NCI-H2107 (cell line): Measurements from ENCODE around the gene LEMD3.

Experiments used
- DNase-seq: peaks from one replicate; lab custom pipeline; 2025; lab: John Stamatoyannopoulos, UW

LEMD3 gene

DNA sequence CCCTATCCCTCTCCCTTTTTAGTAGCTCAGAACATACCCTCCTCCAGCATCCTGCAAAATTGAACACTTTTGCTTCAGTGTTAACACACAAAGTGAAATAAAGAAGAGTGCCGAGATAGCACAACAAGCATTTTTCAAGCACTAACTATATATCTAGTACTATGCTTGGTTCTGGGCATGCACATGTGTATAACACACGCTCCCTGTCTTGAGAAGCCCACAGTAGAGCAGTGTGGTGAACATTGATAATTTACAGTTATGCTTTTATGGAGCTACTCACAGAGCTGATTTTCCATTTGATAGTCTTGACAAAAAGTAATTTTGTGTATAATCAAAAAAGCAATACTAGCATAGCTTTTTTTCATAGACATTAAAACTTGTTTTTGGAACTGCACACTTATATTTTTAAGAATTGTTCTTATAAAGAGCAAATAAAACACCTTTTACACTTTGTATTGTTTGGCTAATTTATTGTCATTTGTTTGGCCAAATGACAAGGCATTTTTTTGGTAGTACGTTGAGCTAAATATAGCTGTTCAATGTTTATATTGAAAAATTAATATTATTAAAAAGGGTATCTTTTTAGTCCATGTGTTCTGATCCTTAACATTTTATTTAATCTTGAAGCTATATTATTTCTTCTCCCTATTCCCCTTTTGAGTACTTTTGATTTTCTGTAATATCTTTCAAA lies 39.7 kb downstream of the LEMD3 start:
- DNase-seq, result no peak

DNA sequence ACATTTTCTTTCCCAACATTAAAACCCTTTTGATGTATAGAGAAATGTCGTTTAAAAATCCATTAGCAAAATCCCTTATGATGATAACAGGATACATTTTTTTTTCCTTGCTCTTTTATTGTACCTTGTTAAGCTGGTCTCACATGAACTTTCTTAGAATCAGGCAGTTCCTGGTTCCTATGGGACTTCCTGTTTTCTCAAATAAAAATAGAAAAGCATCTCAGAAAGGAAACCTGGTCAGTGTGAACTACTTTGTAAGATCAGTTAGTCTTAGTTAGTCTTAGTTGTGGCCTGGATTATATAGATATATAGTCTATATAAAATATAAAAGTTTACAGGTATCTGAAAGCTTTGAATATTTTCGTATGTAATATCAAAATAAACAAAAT lies 40.3 kb downstream of the LEMD3 start:
- DNase-seq, result no peak

DNA sequence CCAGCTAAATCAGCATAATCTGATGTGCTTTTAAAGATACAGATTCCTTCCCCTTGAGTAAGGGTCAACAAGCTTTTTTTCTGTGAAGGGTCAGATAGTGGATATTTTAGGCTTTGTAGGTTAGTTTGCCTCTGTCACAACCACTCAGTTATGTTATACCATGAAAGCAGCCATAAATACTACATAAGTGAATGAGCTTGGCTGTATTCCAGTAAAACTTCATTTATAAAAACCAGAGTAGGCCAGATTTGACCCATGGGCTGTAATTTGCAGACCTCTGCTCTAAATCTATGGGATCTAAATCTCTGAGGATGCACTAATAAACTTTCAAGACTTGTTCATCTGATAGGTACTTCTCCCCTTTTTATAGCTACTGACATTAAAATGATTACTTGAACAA lies 47.7 kb downstream of the LEMD3 start:
- DNase-seq, result no peak

DNA sequence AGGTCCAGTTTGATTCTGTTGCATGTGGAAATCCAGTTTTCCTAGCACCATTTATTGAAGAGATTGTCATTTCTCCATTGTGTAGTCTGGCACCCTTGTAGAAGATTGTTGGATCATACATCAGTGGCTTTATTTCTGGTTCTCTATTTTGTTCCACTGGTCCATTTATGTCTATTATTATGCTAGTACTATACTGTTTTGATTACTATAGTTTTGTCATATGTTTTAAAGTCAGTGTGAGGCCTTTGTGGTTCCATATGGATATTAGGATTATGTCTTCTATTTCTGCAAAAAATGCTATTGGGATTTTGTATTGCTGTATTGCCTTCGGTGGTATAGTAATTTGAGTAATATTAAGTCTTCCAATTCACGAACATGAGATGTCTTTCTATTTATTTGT lies 51.4 kb downstream of the LEMD3 start:
- DNase-seq, result no peak

DNA sequence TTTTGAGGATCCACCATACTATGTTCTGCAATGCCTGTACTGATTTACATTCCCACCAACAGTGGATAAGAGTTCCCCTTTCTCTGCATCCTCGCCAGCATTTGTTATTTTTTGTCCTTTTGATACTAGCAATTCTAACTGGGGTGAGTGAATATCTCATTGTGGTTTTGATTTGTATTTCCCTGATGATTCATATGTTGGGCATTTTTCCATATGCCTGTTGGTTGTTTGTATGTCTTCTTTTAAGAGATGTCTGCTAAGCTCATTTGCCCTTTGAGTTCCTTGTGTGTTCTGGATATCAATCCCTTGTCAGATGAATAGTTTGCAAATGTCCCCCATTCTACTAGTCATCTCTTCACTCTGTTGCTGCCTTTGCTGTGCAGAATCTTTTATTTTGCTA lies 60.1 kb downstream of the LEMD3 start:
- no peak for DNase-seq

DNA sequence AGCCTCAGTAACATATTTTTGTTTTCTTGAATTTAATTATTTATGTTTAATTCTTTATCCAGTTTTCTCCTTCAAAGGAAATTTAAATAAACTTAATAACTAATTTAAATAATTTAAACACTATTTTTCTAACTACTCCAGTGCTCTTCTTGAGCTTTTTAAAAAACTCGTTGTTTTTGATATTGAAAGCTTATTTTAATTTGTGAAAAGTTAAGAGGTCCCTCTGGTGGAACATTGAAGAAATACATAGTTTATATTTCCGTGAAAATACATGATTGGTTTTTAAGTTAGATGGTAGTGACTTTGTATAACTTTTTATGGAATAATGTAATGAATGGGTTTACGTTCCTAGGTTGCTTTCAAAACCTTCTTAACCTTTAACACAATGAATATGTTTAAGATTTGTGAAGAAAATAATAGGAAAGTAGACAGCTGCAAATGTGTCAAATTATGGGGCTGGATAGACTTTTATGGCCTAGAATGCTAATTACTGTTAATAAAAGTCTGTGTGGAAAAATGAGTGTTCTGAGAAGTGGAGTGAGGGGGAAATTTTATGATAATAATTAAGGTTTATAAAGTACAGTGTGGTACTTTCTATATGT lies 63.2 kb downstream of the LEMD3 start:
- no peak for DNase-seq

DNA sequence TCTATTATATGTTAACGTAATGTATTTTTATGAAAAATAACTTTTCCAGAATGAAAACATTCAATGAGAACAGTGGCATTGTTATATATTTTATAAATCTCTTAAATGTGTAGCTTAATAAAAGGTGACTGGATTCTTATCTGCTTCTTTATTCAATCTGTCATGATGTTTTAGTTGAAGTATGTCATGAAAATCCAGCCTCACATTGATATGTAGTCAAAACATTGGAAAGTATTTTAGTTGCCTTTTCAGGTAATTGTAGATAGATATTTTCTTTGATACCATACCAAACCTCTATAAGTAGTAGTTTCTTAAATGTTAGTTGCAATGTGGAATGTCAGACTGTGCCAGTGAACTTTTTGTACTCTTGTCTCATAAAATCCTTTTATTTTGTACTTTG lies 67.8 kb downstream of the LEMD3 start:
- no peak for DNase-seq

DNA sequence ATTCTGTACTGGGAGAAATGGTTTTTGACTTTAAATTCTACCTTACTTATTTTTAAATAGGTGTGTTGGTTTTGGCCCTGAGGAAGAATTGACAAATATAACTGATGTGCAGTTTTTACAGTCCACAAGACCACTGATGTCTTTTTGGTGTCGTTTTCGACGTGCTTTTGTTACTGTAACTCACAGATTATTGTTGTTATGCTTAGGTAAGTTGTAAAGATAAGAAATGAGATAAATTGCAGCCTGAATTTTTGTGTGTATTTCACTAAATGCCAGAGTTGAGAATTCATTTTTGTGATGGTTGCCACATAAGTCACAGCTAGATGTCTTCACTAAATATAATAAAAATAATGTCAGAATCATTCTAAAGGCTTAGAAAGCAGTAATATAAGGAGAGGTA lies 69.2 kb downstream of the LEMD3 start:
- no peak for DNase-seq

DNA sequence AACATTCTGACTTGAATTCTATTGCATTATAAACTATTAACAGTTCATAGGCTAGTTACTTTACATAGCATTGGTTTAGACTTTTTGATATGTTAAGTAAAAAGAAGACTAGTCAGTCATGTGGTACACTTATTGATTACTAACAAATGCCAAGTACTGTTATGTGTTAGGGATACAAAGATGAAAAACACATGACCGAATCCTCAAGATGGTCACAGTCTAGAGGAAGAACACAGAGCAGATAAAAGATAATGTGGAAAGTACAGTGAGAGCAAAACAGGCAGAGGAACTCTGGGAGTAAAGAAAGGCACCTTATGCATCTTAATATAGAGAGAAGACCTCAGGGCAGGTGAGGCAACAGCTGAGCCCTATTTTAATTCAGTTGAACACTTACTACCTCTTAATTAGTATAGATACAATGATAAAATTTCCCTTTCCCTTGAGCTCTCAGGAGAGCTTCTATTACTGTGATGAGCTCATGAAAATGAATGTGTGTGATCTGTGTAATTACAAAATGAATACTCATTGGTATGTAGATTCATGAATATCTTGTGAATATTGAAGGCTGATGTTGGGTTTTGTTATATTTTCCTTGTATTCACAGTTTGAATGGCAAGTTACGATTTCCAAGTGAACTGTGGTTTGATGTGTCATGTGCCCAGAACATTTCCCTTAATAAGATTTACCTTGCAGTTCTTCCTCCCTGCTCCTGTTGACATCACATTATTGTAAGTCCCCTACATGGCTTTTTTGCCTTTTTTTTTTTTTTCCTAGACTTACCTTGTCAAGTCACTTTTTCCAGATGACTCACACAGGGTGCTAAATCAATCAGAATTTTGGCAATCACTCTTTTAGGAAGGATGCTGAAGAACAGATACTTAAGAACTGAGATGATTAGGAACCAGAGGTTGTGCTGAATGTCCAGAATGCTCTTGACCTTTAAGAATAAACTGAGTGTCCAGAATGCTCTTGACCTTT lies 79.6 kb downstream of the LEMD3 start:
- no peak for DNase-seq

DNA sequence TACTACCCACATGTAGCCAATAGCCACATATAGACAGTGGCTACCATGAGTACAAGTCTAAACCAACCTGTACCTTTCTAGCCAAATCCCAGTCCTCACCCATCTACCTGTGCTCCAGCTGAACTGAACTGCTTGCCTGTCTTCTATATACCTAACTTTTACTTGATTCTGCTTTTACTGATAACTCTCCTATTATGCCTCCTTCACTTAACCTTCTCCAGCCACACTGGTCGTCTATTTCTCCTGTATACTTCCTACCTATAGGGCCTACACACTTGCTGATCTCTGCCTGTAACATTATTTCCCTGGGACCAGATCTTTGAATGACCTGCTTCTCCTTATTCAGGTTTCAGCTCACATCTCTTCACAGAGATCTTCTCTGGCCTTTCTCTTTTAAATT lies 83.1 kb downstream of the LEMD3 start:
- DNase-seq, result no peak

DNA sequence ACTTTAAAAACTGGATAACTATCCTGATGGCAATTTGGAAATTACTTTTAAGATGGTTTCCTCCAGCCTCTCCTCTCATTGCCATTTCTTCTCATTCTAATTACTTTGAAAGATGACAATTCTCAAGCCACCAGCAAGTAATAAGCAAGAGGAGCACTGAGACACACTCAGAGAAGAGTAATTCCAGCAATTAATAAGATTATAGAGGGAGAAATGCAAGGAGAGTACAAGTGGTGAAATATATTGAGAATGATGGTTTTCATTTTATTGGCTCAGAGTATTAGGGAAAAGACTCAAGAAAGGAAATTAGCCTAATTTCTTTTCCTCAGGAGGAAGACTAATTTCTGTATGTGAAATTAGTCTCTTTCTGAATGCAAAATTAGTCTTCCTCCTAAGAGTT lies 88.6 kb downstream of the LEMD3 start:
- DNase-seq, result no peak

DNA sequence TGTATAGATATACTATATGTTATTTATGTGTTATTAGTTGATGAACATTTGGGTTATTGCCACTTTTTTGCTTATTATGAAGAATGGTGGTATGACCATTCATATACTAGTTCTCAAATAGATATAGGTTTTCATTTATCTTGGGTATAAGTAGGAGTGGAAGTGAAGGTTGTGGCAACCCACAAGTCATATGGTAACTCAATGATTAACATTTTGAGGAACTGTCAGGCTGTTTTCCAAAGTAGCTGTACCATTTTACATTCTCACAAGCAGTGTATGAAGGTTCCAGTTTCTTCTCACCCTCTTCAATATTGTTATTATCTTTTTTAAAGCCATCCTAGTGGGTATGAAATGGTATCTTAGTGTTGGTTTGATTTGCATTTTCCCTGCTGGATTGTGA lies 90.1 kb downstream of the LEMD3 start:
- DNase-seq, result no peak

DNA sequence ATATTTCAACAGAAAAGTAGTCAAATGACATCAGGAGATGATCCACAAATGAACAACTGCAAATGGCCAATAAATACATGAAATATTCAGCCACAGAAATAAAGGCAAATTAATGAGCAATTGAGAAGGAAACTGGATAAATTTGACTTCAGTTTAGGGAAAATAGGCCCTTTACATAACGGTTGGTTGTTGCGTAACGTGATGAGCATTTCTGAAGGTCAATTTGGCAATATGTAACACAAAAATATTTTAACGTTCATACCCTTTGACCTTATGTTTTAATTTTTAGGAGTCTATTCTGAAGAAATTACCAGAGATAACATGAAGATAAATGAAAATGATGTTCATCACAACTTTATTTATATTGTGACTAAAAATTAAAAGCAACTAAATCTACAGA lies 94.4 kb downstream of the LEMD3 start:
- DNase-seq, result no peak

DNA sequence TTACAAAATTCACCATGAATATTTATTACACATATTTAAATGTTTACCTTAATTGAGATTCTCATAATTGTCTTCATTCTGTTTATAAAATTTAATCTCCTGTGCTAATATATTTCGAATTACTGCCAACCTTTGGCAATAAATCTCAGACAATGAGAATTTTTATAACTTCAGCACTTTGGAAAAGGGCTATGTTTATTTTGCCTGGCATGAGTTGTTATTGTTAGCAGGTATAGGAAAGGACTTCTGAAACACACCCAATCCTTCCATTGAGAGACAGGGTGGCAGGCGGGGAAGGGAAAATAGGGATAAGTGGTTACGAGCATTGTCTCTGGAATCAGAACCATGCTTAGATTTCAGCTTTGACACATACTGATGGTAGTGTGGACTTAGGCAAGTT lies 97.0 kb downstream of the LEMD3 start:
- no peak for DNase-seq

DNA sequence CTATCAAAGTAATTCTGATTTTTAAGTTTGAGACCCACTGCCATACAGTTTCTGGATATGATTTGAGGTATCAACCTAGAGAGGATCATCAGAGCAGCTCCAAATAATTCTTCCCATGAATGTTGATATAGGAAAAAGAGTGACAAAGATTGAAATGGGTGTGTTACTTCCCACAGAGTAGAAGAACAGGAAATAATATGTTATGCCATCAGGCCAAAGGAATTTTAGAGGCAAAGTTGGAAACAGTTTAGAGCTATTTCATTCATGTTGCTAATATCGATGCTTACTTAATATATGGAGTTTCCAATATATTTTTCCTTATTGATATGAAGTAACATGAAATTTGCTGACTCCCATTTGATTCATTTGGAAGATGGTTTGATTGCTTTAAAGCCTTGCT lies 100.2 kb downstream of the LEMD3 start:
- DNase-seq, result no peak

DNA sequence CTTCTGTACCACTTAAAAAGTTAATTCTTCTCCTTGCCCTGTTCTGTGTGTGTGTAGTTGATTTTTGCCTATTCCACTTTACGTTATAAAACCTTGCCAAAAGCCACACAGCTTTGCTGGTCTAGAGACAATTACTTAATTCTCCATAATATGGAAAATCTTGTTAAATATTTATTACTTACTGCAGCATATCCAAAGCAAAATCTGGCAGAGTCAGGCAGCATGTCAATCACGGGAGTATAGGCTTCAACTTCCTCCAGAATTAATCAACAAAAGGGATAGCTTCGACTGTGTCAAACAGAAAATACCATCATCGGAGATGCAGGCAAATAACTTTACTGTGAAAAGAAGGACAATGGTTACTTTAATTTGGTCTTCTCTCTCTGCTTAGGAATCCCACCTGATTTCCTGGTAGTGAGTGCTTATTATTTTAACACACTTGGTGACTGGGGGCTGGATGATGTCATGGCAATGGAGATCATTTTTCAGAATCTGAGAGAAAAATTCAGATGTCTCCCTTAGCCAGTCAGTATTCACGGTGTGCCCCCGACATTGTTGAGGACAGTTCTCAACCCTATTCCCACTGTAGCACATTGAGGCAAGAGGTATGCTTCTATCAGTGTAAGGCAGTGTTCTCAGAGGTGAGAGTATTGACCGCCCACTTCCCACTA lies 105.4 kb downstream of the LEMD3 start:
- DNase-seq, result no peak

DNA sequence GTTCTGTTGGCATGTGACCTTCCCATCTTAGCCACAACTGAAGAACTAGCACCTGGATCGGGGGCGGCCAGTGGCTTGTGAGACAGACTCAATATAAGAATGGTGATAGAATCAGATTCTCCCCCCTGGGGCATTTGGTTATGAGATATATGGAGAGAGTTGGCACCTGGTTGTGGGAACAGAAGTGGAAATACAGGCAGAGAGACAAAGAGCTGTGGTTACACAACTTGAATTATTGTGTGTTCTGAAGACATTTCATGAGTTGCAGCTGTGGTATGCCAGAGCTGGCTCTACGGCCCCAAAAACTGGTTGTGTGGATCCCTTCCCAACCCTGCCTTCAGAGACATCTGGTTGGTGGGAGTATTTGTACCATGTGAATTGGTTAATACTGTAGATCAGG lies 106.2 kb downstream of the LEMD3 start:
- DNase-seq, result no peak

DNA sequence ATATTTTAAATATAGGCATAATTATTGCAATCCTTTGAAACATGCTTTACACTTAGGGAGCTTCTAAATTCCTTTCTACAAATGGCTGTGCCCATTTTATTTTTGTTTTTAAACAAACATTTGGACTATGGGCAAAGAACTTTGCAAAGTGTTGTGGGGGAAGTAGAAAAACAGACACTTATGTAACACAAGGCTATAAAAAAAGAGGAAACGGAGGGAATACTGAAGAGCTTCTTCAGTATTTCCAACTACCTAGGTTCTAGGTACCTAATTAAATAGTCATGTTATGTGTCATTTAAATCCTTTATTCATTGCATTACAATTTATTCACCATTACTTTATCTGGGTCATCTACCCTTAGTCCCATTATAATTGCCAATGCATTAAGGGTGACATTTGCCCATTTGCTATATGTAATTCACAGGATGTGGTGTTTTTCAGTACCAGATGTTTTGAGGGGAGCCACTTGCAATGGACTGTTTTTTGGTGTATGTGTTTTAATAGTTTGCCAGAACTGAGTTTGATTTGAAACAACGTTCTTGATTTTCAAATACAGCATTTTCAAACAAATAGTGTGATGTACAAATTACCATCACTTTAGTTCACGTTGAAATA lies 107.6 kb downstream of the LEMD3 start:
- no peak for DNase-seq

DNA sequence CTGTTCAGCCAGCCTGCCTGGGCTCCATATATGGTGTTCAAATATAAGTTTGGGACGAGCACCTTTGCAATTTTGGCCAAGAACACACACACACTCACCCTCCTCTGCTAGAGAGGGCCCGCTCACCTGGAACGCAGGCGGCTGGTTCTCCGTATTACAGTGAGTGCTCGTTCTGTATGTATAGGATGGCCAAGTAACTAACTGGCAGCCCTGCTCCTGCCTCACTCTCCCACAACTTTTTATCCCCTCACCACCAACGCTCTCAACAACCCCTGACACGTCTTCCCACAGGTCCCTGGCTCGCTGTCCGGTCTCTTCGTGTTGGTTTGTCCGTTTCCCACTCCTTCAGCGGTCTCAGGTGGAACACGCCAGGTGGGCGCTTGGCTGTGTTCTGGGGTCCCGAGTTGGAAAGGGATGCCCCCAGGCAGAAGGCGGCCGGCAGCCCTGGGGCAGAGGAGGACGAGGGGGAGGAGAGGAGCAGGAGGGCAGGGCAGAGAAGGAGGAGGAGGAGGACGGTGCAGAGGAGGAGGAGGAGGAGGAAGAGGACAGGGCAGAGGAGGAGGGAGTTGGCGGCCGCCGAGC lies 108.7 kb downstream of the LEMD3 start:
- DNase-seq, result no peak

DNA sequence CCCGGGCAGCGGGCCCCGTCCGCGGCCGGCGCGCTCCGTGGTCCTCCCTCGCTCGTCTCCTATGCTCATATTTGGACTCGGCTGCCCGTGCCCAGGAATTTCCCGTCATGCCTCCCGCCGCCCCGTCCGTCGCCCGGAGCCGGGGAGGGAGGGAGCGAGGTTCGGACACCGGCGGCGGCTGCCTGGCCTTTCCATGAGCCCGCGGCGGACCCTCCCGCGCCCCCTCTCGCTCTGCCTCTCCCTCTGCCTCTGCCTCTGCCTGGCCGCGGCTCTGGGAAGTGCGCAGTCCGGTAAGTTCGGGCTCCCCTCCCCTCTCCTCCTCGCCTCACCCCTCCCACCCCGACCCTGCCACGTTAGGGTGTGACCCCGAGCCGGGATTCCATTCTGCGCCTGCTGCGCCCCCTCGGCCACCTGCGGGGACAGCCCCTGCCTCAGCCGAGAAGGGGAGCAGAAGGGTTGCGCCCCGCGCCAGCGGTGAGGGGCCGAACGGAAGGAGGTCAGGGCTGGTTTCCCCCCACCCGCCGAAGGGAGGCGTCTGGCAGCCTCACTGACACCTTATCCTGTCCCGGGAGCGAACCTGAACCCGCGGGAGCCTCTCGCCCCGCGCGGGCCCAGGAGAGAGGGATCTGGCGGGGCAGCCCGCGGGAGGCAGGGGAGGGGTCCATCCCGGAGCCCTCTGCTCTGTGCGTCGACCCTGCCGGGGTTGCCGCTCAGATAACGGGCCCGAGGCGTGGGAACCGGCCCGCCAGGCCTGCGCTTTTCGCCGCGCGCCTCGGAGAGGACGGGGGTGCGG lies 109.4 kb downstream of the LEMD3 start, which contains the start of gene MSRB3:
MSRB3 (plus strand) TSS at position 108 of the 793 bp plus-strand sequence. CDS start 29,897 bp downstream, outside the sequence.
- DNase-seq, result no peak
